Nephron (organoid): ENCODE measurements around the gene SAT1.
A peak's percentile ranks its signal among the peaks of the same experiment; 100 is the strongest.

Experiments
- H3K27ac Mint-ChIP-seq, 3 experiments: 2 replicates each; pipeline ENCODE4 v1.8.0; 2020; ENCODE audit warnings: mixed read lengths in 3 of 3, mild to moderate bottlenecking in 2 of 3, moderate library complexity in 1 of 3
- H3K27me3 Mint-ChIP-seq: 2 replicates; pipeline ENCODE4 v1.8.0; 2021; ENCODE audit warnings: low read depth, mild to moderate bottlenecking, moderate library complexity, mixed read lengths
- H3K36me3 Mint-ChIP-seq: 2 replicates; pipeline ENCODE4 v1.8.0; 2020; ENCODE audit warnings: low read depth, mixed read lengths
- H3K4me1 Mint-ChIP-seq: 2 replicates; pipeline ENCODE4 v1.8.0; 2020; ENCODE audit warnings: mixed read lengths
- H3K4me3 Mint-ChIP-seq, 3 experiments: 2 replicates each; pipeline ENCODE4 v1.8.0; 2020; ENCODE audit warnings: mild to moderate bottlenecking in 3 of 3, mixed read lengths in 3 of 3, moderate library complexity in 2 of 3
- H3K9me3 Mint-ChIP-seq: 2 replicates; pipeline ENCODE4 v1.8.0; 2020; ENCODE audit warnings: mixed read lengths
- TF ChIP-seq, protein P1 (sequence below), 3 experiments: fragments of 200-600 bp; sonication (generic); IDR thresholded peaks; one replicate each; pipeline ENCODE4 v1.5.0; 2021; ENCODE audit warnings: antibody characterized with exemption in 3 of 3; ENCODE audit not compliant: unreplicated experiment in 3 of 3

SAT1 gene

DNA sequence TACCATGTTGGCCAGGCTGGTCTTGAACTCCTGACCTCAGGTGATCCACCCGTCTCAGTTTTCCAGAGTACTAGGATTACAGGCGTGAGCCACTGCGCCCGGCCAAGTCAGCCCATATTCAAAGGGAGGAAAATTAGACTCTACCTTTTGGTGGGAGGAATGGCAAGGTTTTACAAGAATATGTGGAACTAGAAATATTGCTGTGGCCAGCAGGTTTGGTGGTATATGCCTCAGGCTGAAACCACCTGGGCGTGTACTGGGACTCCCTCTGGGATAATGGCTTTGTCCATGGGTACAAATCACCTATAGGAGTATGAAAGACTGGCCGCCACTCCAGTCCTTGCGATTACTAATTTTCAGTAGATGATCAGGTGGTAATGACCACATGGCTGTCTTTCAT is 32.4 kb downstream of the SAT1 start:
- peaks cover 5% of the 10 kb centered on the region for H3K4me1 Mint-ChIP-seq
- TF ChIP-seq, protein P1, sequence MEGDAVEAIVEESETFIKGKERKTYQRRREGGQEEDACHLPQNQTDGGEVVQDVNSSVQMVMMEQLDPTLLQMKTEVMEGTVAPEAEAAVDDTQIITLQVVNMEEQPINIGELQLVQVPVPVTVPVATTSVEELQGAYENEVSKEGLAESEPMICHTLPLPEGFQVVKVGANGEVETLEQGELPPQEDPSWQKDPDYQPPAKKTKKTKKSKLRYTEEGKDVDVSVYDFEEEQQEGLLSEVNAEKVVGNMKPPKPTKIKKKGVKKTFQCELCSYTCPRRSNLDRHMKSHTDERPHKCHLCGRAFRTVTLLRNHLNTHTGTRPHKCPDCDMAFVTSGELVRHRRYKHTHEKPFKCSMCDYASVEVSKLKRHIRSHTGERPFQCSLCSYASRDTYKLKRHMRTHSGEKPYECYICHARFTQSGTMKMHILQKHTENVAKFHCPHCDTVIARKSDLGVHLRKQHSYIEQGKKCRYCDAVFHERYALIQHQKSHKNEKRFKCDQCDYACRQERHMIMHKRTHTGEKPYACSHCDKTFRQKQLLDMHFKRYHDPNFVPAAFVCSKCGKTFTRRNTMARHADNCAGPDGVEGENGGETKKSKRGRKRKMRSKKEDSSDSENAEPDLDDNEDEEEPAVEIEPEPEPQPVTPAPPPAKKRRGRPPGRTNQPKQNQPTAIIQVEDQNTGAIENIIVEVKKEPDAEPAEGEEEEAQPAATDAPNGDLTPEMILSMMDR (IDR thresholded peaks at IDR 0.05; ENCODE audit: unreplicated experiment in 3 of 3): no peak
- H3K36me3 Mint-ChIP-seq: no peaks in the 10 kb centered on the region
- H3K9me3 Mint-ChIP-seq: no peaks in the 10 kb centered on the region
- no peaks in the 10 kb centered on the region for H3K27me3 Mint-ChIP-seq
- no peak overlapping the region for H3K27ac Mint-ChIP-seq
- H3K4me3 Mint-ChIP-seq: no peak overlapping the region

DNA sequence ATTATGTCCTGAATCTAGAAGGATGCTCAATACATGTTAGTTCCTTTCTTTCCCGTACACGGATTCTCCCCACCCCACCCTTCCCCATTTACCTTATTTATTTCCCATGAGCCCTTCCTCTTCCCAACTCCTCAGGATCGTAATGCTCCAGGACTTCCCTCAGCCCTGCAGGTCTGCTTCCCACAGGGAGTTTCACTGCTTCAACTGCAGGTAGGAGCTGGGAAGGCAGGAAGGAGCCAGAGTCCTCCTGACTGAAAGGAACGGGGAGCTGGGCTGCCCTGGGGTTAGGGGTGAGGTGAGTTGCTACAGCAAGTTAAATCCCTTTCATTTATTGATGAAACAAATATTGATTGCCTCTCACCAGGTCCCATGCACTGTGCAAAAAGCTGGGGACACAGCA is 33.2 kb downstream of the SAT1 start:
- TF ChIP-seq, protein P1 (IDR thresholded peaks at IDR 0.05; ENCODE audit: unreplicated experiment in 3 of 3): no peak
- Mint-ChIP-seq H3K4me1 (peaks cover 5% of the 10 kb centered on the region), H3K27ac (no peak overlapping the region), H3K27me3 (no peaks in the 10 kb centered on the region), H3K4me3 (no peak overlapping the region), H3K36me3 (no peaks in the 10 kb centered on the region), H3K9me3 (no peaks in the 10 kb centered on the region)

DNA sequence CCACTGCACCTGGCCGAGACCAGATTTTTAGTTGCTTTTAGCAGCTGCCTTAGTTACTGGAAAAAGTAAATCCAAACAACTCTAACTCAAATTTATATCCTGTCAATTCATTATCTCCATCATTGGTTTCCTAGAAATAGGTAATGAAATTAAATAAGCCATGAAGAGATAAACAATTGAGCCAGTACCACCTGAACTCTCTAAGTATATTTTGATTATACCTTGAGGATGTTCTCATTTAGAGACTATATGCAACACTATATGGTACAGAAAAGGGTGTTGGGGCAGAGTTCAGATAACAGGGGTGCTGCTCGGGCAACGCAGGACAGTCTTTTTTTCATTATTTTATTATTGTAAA is 35.0 kb downstream of the SAT1 start:
- Mint-ChIP-seq H3K9me3 (no peaks in the 10 kb centered on the region), H3K4me3 (no peak overlapping the region)

DNA sequence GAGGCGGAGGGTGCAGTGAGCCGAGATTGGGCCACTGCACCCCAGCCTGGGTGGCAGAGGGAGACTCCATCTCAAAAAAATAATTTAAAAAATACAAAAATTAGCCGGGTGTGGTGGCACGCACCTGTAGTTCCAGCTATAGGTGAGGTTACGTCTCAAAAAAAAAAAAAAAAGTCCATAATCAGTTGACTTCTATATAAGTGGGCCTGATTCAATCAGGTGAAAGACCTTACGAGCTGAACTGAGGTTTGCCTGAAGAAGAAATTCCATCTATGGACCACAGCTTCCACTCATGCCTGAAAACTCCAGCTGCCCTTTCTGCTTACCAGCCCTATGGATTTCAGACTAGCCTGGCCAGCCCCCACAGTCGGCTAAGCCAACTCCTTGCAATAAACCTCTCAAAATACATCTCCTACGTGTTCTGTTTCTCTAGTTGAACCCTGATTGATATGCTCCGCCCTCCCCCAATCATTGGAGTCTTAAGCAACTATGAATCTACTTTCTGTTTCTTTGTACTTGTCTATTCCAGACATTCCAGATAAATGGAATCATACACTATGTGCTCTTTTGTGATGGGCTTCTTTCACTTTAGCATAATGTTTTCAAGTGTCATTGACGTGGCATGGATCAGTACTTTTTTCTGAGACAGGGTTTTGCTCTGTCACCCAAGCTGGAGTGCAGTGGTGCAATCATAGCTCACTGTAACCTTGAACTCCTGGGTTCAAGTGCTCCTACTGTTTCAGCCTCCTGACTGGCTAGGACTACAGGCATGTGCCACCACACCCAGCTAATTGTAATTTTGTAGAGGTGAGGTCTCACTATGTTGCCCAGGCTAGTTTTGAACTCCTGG is 36.6 kb downstream of the SAT1 start:
- no peak overlapping the region for H3K4me3 Mint-ChIP-seq
- no peak overlapping the region for H3K27ac Mint-ChIP-seq
- H3K36me3 Mint-ChIP-seq: no peaks in the 10 kb centered on the region
- H3K27me3 Mint-ChIP-seq: no peaks in the 10 kb centered on the region
- no peaks in the 10 kb centered on the region for H3K4me1 Mint-ChIP-seq
- no peaks in the 10 kb centered on the region for H3K9me3 Mint-ChIP-seq
- TF ChIP-seq, protein P1 (IDR thresholded peaks at IDR 0.05; ENCODE audit: unreplicated experiment in 3 of 3): no peak

More for the DNA sequence above, 35.0 kb downstream of the SAT1 start:
- Mint-ChIP-seq H3K27ac (no peak overlapping the region), H3K27me3 (no peaks in the 10 kb centered on the region), H3K36me3 (no peaks in the 10 kb centered on the region), H3K4me1 (no peaks in the 10 kb centered on the region)
- TF ChIP-seq, protein P1 (IDR thresholded peaks at IDR 0.05; ENCODE audit: unreplicated experiment in 3 of 3): no peak

DNA sequence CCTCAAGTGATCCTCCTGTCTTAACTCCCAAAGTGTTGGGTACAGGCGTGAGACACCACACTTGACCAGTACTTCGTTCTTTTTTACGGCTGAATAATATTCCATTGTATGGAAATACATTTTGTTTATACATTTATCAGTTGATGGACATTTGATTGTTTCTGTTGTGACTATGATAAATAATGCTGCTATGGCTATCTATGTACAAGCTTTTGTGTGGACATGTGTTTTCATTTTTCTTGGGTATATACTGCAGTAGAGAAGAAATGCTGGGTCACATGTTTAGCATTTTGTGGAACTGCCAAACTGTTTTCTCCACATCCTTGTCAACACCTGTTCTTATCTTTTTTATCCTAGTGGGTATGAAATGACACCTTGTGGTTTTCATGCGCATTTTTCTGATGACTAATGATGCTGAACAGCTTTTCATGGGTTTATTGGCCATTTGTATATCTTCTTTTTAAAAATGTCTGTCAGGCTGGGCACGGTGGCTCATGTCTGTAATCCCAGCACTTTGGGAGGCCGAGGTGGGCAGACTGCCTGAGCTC is 37.3 kb downstream of the SAT1 start:
- no peaks in the 10 kb centered on the region for H3K9me3 Mint-ChIP-seq
- no peaks in the 10 kb centered on the region for H3K4me1 Mint-ChIP-seq
- TF ChIP-seq, protein P1 (IDR thresholded peaks at IDR 0.05; ENCODE audit: unreplicated experiment in 3 of 3): no peak
- no peaks in the 10 kb centered on the region for H3K36me3 Mint-ChIP-seq
- H3K4me3 Mint-ChIP-seq: no peak overlapping the region
- H3K27me3 Mint-ChIP-seq: no peaks in the 10 kb centered on the region
- no peak overlapping the region for H3K27ac Mint-ChIP-seq

DNA sequence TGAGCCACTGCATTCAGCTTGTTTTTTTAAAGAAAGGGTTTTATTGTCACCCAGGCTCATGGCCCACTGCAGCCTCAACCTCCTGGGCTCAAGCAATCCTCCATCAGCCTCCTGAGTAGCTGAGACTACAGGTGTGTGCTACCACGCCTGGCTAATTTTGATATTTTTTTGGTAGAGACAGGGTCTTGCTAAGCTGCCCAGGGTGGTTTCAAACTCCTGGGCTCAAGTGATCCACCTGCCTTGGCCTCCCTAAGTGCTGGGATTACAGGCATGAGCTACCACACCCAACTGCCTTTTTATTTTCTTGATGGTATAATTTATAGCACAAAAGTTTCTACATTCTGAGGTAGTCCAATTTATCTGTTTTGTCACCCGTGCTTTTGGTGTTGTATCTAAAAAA is 38.9 kb downstream of the SAT1 start:
- peak overlapping the region in 2 of 3 experiments; percentile 73 to 90 for H3K27ac Mint-ChIP-seq
- no peaks in the 10 kb centered on the region for H3K4me1 Mint-ChIP-seq

More for the DNA sequence above, 38.9 kb downstream of the SAT1 start:
- TF ChIP-seq, protein P1 (IDR thresholded peaks at IDR 0.05; ENCODE audit: unreplicated experiment in 3 of 3): no peak
- H3K4me3 Mint-ChIP-seq: no peak overlapping the region
- no peaks in the 10 kb centered on the region for H3K27me3 Mint-ChIP-seq
- no peaks in the 10 kb centered on the region for H3K9me3 Mint-ChIP-seq
- H3K36me3 Mint-ChIP-seq: peaks cover 5% of the 10 kb centered on the region
